GM06990 (cell line): Measurements from ENCODE around the gene CNTN1.

Experiments used
- DNase-seq: peaks from one replicate; pipeline ENCODE4 v3.0.0-alpha.2; 2011; ENCODE audit not compliant: insufficient read length; ENCODE audit errors: extremely low read depth
- H3K27me3 ChIP-seq: replicated peaks from 2 replicates; pipeline ENCODE4 v1.6.0; 2011; ENCODE audit warnings: low read length; ENCODE audit not compliant: control insufficient read depth, insufficient read depth
- H3K36me3 ChIP-seq: 2 replicates; pipeline ENCODE4 v1.5.1; 2011; ENCODE audit warnings: low read length; ENCODE audit not compliant: control insufficient read depth, insufficient read depth
- H3K4me3 ChIP-seq: replicated peaks from 2 replicates; pipeline ENCODE4 v1.5.1; 2011; ENCODE audit warnings: low read depth, mild to moderate bottlenecking, control low read depth, low read length
- CTCF ChIP-seq: IDR thresholded peaks from 2 replicates; pipeline ENCODE4 v1.5.1; 2011; ENCODE audit warnings: low read length, control low read depth, mild to moderate bottlenecking, inconsistent platforms; ENCODE audit not compliant: insufficient read depth, poor library complexity, severe bottlenecking

Gene CNTN1

GRCh38 chr12:40752011-40752410 lies 59.8 kb downstream of the CNTN1 start:
- no peak overlapping the region for H3K4me3 ChIP-seq
- H3K36me3 ChIP-seq, result no peaks in the 10 kb centered on the region
- H3K27me3 ChIP-seq, result no peaks in the 10 kb centered on the region
- DNase-seq, result no peak
- TF ChIP-seq CTCF, result no peak

GRCh38 chr12:40760821-40761220 lies 68.6 kb downstream of the CNTN1 start:
- no peaks in the 10 kb centered on the region for H3K36me3 ChIP-seq
- no peak for TF ChIP-seq CTCF
- no peak for DNase-seq
- H3K27me3 ChIP-seq, result no peaks in the 10 kb centered on the region
- H3K4me3 ChIP-seq, result no peak overlapping the region

GRCh38 chr12:40762072-40762471 lies 69.8 kb downstream of the CNTN1 start:
- DNase-seq, result no peak
- H3K36me3 ChIP-seq, result no peaks in the 10 kb centered on the region
- TF ChIP-seq CTCF, result peak; percentile 28
- H3K4me3 ChIP-seq, result no peak overlapping the region
- H3K27me3 ChIP-seq, result no peaks in the 10 kb centered on the region

GRCh38 chr12:40768125-40768864 lies 76.1 kb downstream of the CNTN1 start:
- no peak for TF ChIP-seq CTCF

GRCh38 chr12:40769846-40770245 lies 77.6 kb downstream of the CNTN1 start:
- no peak for TF ChIP-seq CTCF
- H3K27me3 ChIP-seq, result no peaks in the 10 kb centered on the region
- H3K36me3 ChIP-seq, result no peaks in the 10 kb centered on the region
- no peak overlapping the region for H3K4me3 ChIP-seq
- DNase-seq, result no peak

More at GRCh38 chr12:40768125-40768864, 76.1 kb downstream of the CNTN1 start:
- Histone ChIP-seq H3K27me3 (no peaks in the 10 kb centered on the region), H3K36me3 (no peaks in the 10 kb centered on the region), H3K4me3 (no peak overlapping the region)
- DNase-seq, result no peak
